GM23248 (cell line): Measurements from ENCODE around the gene MR1. TPM values are rescaled to one million over a fixed set of nuclear protein-coding genes. Genes with fewer than 3 reads are reported as not detected.

ENCODE experiments used
- DNase-seq: peaks from one replicate; pipeline ENCODE4 v3.0.0-alpha.2; 2015
- H2AFZ ChIP-seq: fragments of 200-600 bp; sonication (generic); 2 replicates; pipeline ENCODE4 v1.6.1; 2016; ENCODE audit warnings: antibody characterized with exemption
- H3F3A ChIP-seq: fragments of 200-600 bp; sonication (generic); 2 replicates; pipeline ENCODE4 v1.6.1; 2016; ENCODE audit warnings: mild to moderate bottlenecking, antibody characterized with exemption, mixed run types; ENCODE audit not compliant: insufficient read depth
- H3K27ac ChIP-seq: fragments of 200-600 bp; sonication (generic); 2 replicates; pipeline ENCODE4 v1.5.1; 2016; ENCODE audit warnings: mild to moderate bottlenecking
- H3K27me3 ChIP-seq: fragments of 200-600 bp; sonication (generic); replicated peaks from 2 replicates; pipeline ENCODE4 v1.6.1; 2016; ENCODE audit warnings: mild to moderate bottlenecking; ENCODE audit not compliant: insufficient read depth
- H3K36me3 ChIP-seq: fragments of 200-600 bp; sonication (generic); 2 replicates; pipeline ENCODE4 v1.6.1; 2016; ENCODE audit warnings: low read depth, mild to moderate bottlenecking
- H3K4me1 ChIP-seq: fragments of 200-600 bp; sonication (generic); 2 replicates; pipeline ENCODE4 v1.6.1; 2016; ENCODE audit warnings: mild to moderate bottlenecking; ENCODE audit not compliant: insufficient read depth
- H3K4me2 ChIP-seq: fragments of 200-600 bp; sonication (generic); one replicate; pipeline ENCODE4 v1.6.1; 2016; ENCODE audit warnings: mild to moderate bottlenecking; ENCODE audit not compliant: unreplicated experiment
- H3K4me3 ChIP-seq: fragments of 200-600 bp; sonication (generic); 2 replicates; pipeline ENCODE4 v1.5.1; 2016; ENCODE audit warnings: mild to moderate bottlenecking
- H3K79me2 ChIP-seq: fragments of 200-600 bp; sonication (generic); 2 replicates; pipeline ENCODE4 v1.6.1; 2016; ENCODE audit warnings: mild to moderate bottlenecking; ENCODE audit not compliant: insufficient read depth
- H3K9ac ChIP-seq: fragments of 200-600 bp; sonication (generic); 2 replicates; pipeline ENCODE4 v1.6.1; 2016; ENCODE audit warnings: mild to moderate bottlenecking
- H3K9me2 ChIP-seq: fragments of 200-600 bp; sonication (generic); 2 replicates; pipeline ENCODE4 v1.6.1; 2016; ENCODE audit warnings: mixed run types, mild to moderate bottlenecking, moderate library complexity; ENCODE audit not compliant: insufficient read depth
- H3K9me3 ChIP-seq: fragments of 200-600 bp; sonication (generic); one replicate; pipeline ENCODE4 v1.6.1; 2017; ENCODE audit warnings: low read depth
- H4K20me1 ChIP-seq: fragments of 200-600 bp; sonication (generic); 2 replicates; pipeline ENCODE4 v1.6.0; 2016; ENCODE audit not compliant: insufficient read depth
- EZH2 ChIP-seq: fragments of 200-600 bp; sonication (generic); IDR thresholded peaks from 2 replicates; pipeline ENCODE4 v1.6.1; 2018; ENCODE audit warnings: antibody characterized with exemption, mild to moderate bottlenecking; ENCODE audit not compliant: insufficient read depth, poor library complexity, severe bottlenecking
- EZH2phosphoT487 ChIP-seq: fragments of 200-600 bp; sonication (generic); IDR thresholded peaks from 2 replicates; pipeline ENCODE4 v1.6.1; 2018; ENCODE audit warnings: antibody characterized with exemption, moderate library complexity, mild to moderate bottlenecking, low read depth; ENCODE audit not compliant: insufficient read depth
- WGBS, 2 experiments: methylation state at CpG; one replicate each; pipeline ENCODE4 v1.1.6; 2015 to 2017; ENCODE audit warnings: low lambda C conversion rate in 2 of 2, low coverage in 1 of 2; ENCODE audit errors: missing lambda C conversion rate in 2 of 2; 5-methylcytosine and 5-hydroxymethylcytosine counted together
- in situ Hi-C: fragments of 300-500 bp; cut with MboI; formaldehyde crosslinking; loops from 2 replicates; pipeline ENCODE4 v1.15.0; 2020
- polyA plus RNA-seq: library from polyadenylated mRNA; unstranded; fragments of >200 nt; fragmentation: Nextera tagmentation; extraction: Ambion mirVana; gene quantifications from 2 replicates; pipeline ENCODE4 v1.2.1, GENCODE V29; 2016
- total RNA-seq: library from RNA; depleted of rRNA; stranded (reverse); fragments of >200 nt; shearing (Covaris generic); gene quantifications from 2 replicates; pipeline ENCODE4 v1.2.3, GENCODE V29; 2014

MR1 gene
- total and polyA plus RNA-seq, 2 experiments from 2014 or later, result 25.2 to 26.2 TPM

DNA sequence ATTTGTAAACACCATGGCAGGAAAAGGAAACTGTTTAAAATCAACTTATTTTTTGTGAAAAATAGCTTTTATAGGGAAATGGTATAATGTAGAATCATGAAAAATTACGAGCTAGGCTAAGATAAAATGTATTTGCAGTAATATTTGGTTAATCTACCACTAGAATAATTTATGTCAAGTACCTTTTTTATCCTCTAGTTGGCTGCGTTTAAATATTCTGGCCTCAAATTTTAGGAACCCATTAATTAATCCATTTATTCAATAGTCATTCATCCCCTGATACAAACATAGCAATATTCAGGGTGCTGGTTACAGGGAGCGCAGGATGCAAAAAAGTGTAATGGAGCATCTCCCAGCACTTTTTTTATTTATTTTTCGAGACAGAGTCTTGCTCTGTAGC lies 46.1 kb downstream of the MR1 start:
- peaks cover 25% of the 10 kb centered on the region for H3F3A ChIP-seq
- WGBS, 2 experiments, result 56 to 63% methylated on average over 4 of the region's 4 CpGs
- no peak overlapping the region for H3K9ac ChIP-seq
- peaks cover 28% of the 10 kb centered on the region for H3K4me1 ChIP-seq
- no peak overlapping the region for H3K27ac ChIP-seq
- H3K9me3 ChIP-seq, result no peaks in the 10 kb centered on the region
- H3K79me2 ChIP-seq, result no peaks in the 10 kb centered on the region
- H3K4me2 ChIP-seq, result no peak overlapping the region
- no peak overlapping the region for H3K4me3 ChIP-seq
- TF ChIP-seq EZH2, result no peak
- no peak for TF ChIP-seq EZH2phosphoT487
- no peaks in the 10 kb centered on the region for H3K36me3 ChIP-seq
- H3K27me3 ChIP-seq, result no peaks in the 10 kb centered on the region
- no peak for DNase-seq
- H4K20me1 ChIP-seq, result no peaks in the 10 kb centered on the region
- H2AFZ ChIP-seq, result no peak overlapping the region
- in situ Hi-C loops, result no loop called here
- H3K9me2 ChIP-seq, result no peaks in the 10 kb centered on the region

DNA sequence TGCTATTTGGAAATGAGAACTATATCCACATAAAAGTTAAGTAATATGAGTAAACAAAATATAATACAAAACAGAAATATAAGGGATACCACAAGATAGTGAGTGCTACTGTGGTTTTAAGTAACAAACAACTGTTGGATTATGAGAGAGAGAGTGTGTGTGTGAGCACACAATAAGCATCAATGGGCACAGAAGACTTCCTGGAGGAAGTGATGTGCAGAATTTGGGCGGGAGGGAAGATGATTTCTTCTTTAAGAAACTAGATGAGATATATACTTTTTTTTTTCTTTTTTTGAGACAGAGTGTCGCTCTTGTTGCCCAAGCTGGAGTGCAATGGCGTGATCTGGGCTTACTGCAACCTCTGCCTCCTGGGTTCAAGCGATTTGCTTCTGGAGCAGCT lies 46.8 kb downstream of the MR1 start:
- no peak overlapping the region for H3K9ac ChIP-seq
- no peaks in the 10 kb centered on the region for H3K27me3 ChIP-seq
- 98% methylated on average over 4 of the region's 4 CpGs for WGBS, 2 experiments
- H3K9me2 ChIP-seq, result no peaks in the 10 kb centered on the region
- TF ChIP-seq EZH2phosphoT487, result no peak
- TF ChIP-seq EZH2, result no peak
- no peak overlapping the region for H2AFZ ChIP-seq
- no peaks in the 10 kb centered on the region for H3K36me3 ChIP-seq
- no peak overlapping the region for H3K4me3 ChIP-seq
- H4K20me1 ChIP-seq, result no peaks in the 10 kb centered on the region
- H3K4me1 ChIP-seq, result peaks cover 28% of the 10 kb centered on the region
- in situ Hi-C loops, result no loop called here
- H3K27ac ChIP-seq, result no peak overlapping the region
- H3K4me2 ChIP-seq, result no peak overlapping the region
- H3K9me3 ChIP-seq, result no peaks in the 10 kb centered on the region
- H3K79me2 ChIP-seq, result no peaks in the 10 kb centered on the region
- peaks cover 25% of the 10 kb centered on the region for H3F3A ChIP-seq
- no peak for DNase-seq

DNA sequence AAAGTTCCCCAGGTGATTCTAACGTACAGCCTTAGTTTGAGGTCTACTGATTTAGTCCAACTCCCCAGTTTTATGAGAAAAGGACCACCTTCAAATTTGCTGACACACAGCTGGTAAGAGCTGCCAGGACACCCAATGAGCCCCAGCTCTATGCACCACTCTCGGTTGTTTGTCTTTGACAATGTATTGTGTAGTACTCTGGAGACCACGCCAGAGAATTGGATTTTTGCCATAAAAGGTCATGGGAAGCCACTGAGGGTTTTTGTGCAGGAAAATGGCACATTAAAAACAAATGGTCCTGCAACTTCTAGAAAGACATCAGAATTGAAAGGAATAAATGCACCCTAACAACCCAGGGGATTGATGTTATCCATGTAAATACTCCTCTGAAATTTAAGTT lies 47.6 kb downstream of the MR1 start:
- Histone ChIP-seq H3F3A (peaks cover 25% of the 10 kb centered on the region), H3K4me3 (no peak overlapping the region), H3K9me3 (no peaks in the 10 kb centered on the region), H3K9ac (no peak overlapping the region), H3K79me2 (no peaks in the 10 kb centered on the region), H3K9me2 (no peaks in the 10 kb centered on the region), H2AFZ (no peak overlapping the region), H3K4me2 (no peak overlapping the region), H3K27me3 (no peaks in the 10 kb centered on the region), H3K27ac (no peak overlapping the region), H3K36me3 (no peaks in the 10 kb centered on the region), H3K4me1 (peaks cover 28% of the 10 kb centered on the region), H4K20me1 (no peaks in the 10 kb centered on the region)
- TF ChIP-seq EZH2 (no peak), EZH2phosphoT487 (no peak)
- no peak for DNase-seq
- WGBS, 2 experiments, result 88 to 89% methylated on average over 3 of the region's 3 CpGs
- in situ Hi-C loops, result no loop called here

DNA sequence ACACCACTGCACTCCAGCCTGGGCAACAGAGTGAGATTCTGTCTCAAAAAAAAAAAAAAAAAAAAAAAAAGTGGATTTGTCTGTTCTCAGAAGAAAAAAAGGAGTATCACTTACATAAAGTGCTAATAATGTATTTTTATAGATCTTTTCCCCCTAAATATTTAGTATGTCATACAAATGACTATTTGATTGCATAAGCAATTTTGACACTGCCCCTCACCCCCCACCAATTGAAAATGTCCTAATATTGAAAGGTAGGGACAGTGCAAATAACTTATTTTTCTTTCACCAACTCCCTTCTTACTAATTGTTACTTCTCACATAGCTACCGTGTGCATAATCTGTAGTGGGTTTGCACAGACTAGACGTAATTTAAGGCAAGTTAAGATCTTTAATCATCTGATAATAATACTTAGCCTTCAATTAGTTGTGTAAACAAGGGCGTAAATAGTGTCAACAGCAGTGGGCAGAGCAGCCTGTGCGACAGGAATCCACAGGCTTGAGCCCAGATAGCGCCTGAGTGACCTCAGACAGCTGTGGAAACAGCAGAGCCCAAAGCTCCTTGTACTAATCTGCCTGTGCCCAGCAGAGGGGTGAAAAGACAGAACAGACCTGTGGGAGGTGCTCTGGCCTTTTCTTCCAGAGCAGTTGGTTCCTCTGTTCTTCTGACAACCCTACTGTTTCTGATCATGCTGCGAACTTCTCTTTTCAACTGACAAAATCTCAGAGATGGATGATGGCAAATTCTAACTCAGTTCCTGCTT lies 50.2 kb downstream of the MR1 start:
- H3K4me2 ChIP-seq, result no peak overlapping the region
- WGBS, 2 experiments, result 47 to 48% methylated on average over 6 of the region's 6 CpGs
- peak overlapping the region; percentile 64 for H2AFZ ChIP-seq
- in situ Hi-C loops, result no loop called here
- H4K20me1 ChIP-seq, result no peaks in the 10 kb centered on the region
- H3K36me3 ChIP-seq, result no peaks in the 10 kb centered on the region
- H3K79me2 ChIP-seq, result peaks cover 4% of the 10 kb centered on the region; the same call in 1 of the 2 replicates
- peak; percentile 58 for DNase-seq
- TF ChIP-seq EZH2phosphoT487, result no peak
- no peak for TF ChIP-seq EZH2
- H3K27ac ChIP-seq, result no peak overlapping the region
- H3K9me3 ChIP-seq, result no peaks in the 10 kb centered on the region
- H3K9me2 ChIP-seq, result no peaks in the 10 kb centered on the region
- no peak overlapping the region for H3K4me3 ChIP-seq
- H3K27me3 ChIP-seq, result no peaks in the 10 kb centered on the region
- no peak overlapping the region for H3K9ac ChIP-seq
- peaks cover 20% of the 10 kb centered on the region for H3F3A ChIP-seq
- peaks cover 17% of the 10 kb centered on the region for H3K4me1 ChIP-seq

DNA sequence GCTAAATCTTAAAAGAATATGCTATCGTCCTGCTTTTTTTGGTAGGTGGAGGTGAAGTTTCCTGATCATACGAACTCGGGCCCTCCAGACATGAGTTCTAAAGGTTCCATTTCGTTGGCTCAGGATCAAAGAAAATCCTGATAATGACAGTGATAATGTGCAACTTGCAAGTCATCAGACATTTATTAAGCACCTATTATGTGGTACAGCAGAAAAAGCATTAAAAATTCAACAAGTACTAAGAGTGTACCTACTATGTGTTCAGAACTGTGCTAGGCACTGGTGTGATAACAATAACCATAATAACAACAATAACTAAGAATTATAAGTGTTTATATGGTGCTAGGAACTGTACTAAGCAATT lies 50.8 kb downstream of the MR1 start:
- TF ChIP-seq EZH2phosphoT487 (no peak), EZH2 (no peak)
- Histone ChIP-seq H4K20me1 (no peaks in the 10 kb centered on the region), H3K27me3 (no peaks in the 10 kb centered on the region), H3K4me1 (peaks cover 12% of the 10 kb centered on the region), H3F3A (peaks cover 15% of the 10 kb centered on the region), H3K9me3 (no peaks in the 10 kb centered on the region), H3K9ac (no peak overlapping the region), H3K4me2 (no peak overlapping the region), H3K27ac (no peak overlapping the region), H3K36me3 (no peaks in the 10 kb centered on the region), H3K4me3 (no peak overlapping the region), H2AFZ (peak overlapping the region; percentile 64; the same call in 1 of the 2 replicates), H3K79me2 (peaks cover 9% of the 10 kb centered on the region), H3K9me2 (no peaks in the 10 kb centered on the region)
- 56 to 67% methylated on average over 4 of the region's 4 CpGs for WGBS, 2 experiments
- in situ Hi-C loops, result no loop called here
- DNase-seq, result no peak
